Measurements from ENCODE around the gene CD274. TPM values are rescaled to one million over a fixed set of nuclear protein-coding genes. Genes with fewer than 3 reads are reported as not detected.

CD274 gene
- total and polyA plus RNA-seq, 2 of the 8 experiments (the other 6 are each of a cell fraction or from before 2014, with no cell fraction given): 0.08 to 0.15 TPM

- Histone ChIP-seq H3K27ac (ENCODE audit: low read depth, low read length) (no peak overlapping the region), H4K8ac (ENCODE audit: extremely low read depth, insufficient read depth, low read length) (no peak overlapping the region), H3K23me2 (ENCODE audit: low read depth, low read length) (peaks cover 6% of the 10 kb centered on the region; the same call in 1 of the 2 replicates), H2AK5ac (ENCODE audit: low read depth, low read length) (no peak overlapping the region), H3K56ac (replicated peaks; ENCODE audit: insufficient read length, low read depth, low read length) (no peak overlapping the region), H3K9ac (replicated peaks in 1 of 4; ENCODE audit: extremely low read depth in 1 of 4, low read depth in 3 of 4, low read length in 3 of 4) (no peak overlapping the region), H4K20me1 (replicated peaks in 1 of 2; ENCODE audit: control insufficient read depth in 1 of 2, insufficient read depth in 2 of 2, low read length in 2 of 2) (no peaks in the 10 kb centered on the region), H2BK120ac (replicated peaks; ENCODE audit: low read depth, low read length) (no peak overlapping the region), H2BK5ac (ENCODE audit: low read depth, low read length) (no peak overlapping the region), H2AFZ (ENCODE audit: low read length) (no peak overlapping the region), H3K4ac (replicated peaks; ENCODE audit: insufficient read length, low read depth, low read length) (no peak overlapping the region), H2BK12ac (ENCODE audit: low read depth, low read length) (no peak overlapping the region), H4K5ac (ENCODE audit: insufficient read length, low read depth, low read length) (no peak overlapping the region), H3K23ac (ENCODE audit: insufficient read length) (no peak overlapping the region), H3K4me3 (ENCODE audit: extremely low read depth in 1 of 4, insufficient read depth in 2 of 4, low read depth in 3 of 4, low read length in 4 of 4) (no peak overlapping the region), H4K91ac (replicated peaks; ENCODE audit: insufficient read length, low read length) (no peak overlapping the region), H2BK15ac (ENCODE audit: low read length) (no peak overlapping the region), H3K18ac (ENCODE audit: extremely low read depth, low read length) (no peak overlapping the region), H3K9me3 (ENCODE audit: insufficient read depth in 2 of 2, low read depth in 1 of 2, low read length in 1 of 2) (no peaks in the 10 kb centered on the region), H3K79me2 (ENCODE audit: control insufficient read depth in 1 of 2, insufficient read depth in 2 of 2, low read length in 2 of 2) (no peaks in the 10 kb centered on the region), H3K79me1 (ENCODE audit: low read depth, low read length) (no peaks in the 10 kb centered on the region), H3K14ac (ENCODE audit: insufficient read length) (no peak overlapping the region), H2BK20ac (ENCODE audit: low read length) (no peak overlapping the region), H3K4me1 (replicated peaks in 1 of 4; ENCODE audit: control insufficient read depth in 3 of 4, insufficient read depth in 4 of 4, low read length in 3 of 4) (peaks cover 0 to 6% (median 2%) of the 10 kb centered on the region in 4 experiments; a peak in 3 of 7 replicates), H3K27me3 (replicated peaks in 1 of 4; ENCODE audit: control insufficient read depth in 3 of 4, extremely low read depth in 1 of 4, insufficient read depth in 3 of 4, low read length in 3 of 4) (no peaks in the 10 kb centered on the region), H3K36me3 (ENCODE audit: control insufficient read depth in 2 of 4, insufficient read depth in 4 of 4, low read length in 3 of 4) (peaks cover 0 to under 1% (median 0%) of the 10 kb centered on the region in 4 experiments; a peak in 1 of 8 replicates), H3K4me2 (ENCODE audit: insufficient read depth in 1 of 2, low read depth in 2 of 2, low read length in 2 of 2) (no peak overlapping the region)
- FAIRE-seq (no peak), DNase-seq (ENCODE audit: low read depth in 1 of 2, low spot score in 2 of 2) (no peak)
- CTCF ChIA-PET (ENCODE audit: partially characterized antibody): interaction anchor here (0.5 to 5.4 kb wide), 7 partner anchors 9 to 1331 kb away, joined by 3 to 39 read pairs (median 5); partner anchors contain the start of genes CD274 and INSL6
- WGBS, 2 experiments (ENCODE audit: extremely low coverage in 1 of 2, insufficient coverage in 1 of 2, insufficient read length in 1 of 2, insufficient replicate concordance in 2 of 2, low coverage in 1 of 2, low lambda C conversion rate in 2 of 2, missing lambda C conversion rate in 1 of 2): 92% methylated on average over 2 of the region's 2 CpGs; no CpG with 5 or more reads in 1 of the 2 experiments
- POLR2A ChIA-PET (ENCODE audit: partially characterized antibody): no interaction called here
- no peak for TF ChIP-seq MAFK (IDR thresholded peaks at IDR 0.05; ENCODE audit: low read depth, low read length)
- TF ChIP-seq SP4 (IDR thresholded peaks at IDR 0.05; ENCODE audit: low read length): no peak
- no peak for TF ChIP-seq TAF7 (optimal IDR thresholded peaks at IDR 0.05; ENCODE audit: borderline replicate concordance, low read depth, low read length)
- no peak for TF ChIP-seq HDAC6 (IDR thresholded peaks at IDR 0.05; ENCODE audit: low read depth, low read length)
- no peak for TF ChIP-seq PHF8 (conservative IDR thresholded peaks at IDR 0.05; ENCODE audit: low read depth, low read length)
- TF ChIP-seq CTBP2 (IDR thresholded peaks at IDR 0.05; ENCODE audit: borderline replicate concordance, insufficient read depth, insufficient read length, low read length): no peak
- TF ChIP-seq HDAC2 (IDR thresholded peaks at IDR 0.05; ENCODE audit: borderline replicate concordance in 1 of 2, low read depth in 2 of 2, low read length in 2 of 2): no peak
- TF ChIP-seq SIX5 (IDR thresholded peaks at IDR 0.05; ENCODE audit: low read depth, low read length): no peak
- no peak for TF ChIP-seq BACH1 (IDR thresholded peaks at IDR 0.05; ENCODE audit: low read length)
- TF ChIP-seq JUND (IDR thresholded peaks at IDR 0.05; ENCODE audit: low read length): no peak
- no peak for TF ChIP-seq SUZ12 (IDR thresholded peaks at IDR 0.05; ENCODE audit: low read length)
These were observed 9.3 kb upstream of the CD274 start for GRCh38 chr9:5441043-5441442.
